Glutamatergic neuron (in vitro differentiated cells): ENCODE results near the gene UAP1. TPM values are rescaled to one million over a fixed set of nuclear protein-coding genes. Genes with fewer than 3 reads are reported as not detected.

Experiments used
- DNase-seq: peaks from one replicate; pipeline ENCODE4 v3.0.0; 2022
- H3K27ac Mint-ChIP-seq: one replicate; pipeline ENCODE4 v1.8.0; 2020; ENCODE audit warnings: mild to moderate bottlenecking, mixed read lengths, inconsistent platforms; ENCODE audit not compliant: unreplicated experiment
- H3K27me3 Mint-ChIP-seq: one replicate; pipeline ENCODE4 v1.8.0; 2020; ENCODE audit warnings: mild to moderate bottlenecking, moderate library complexity, mixed read lengths, inconsistent platforms; ENCODE audit not compliant: unreplicated experiment
- H3K36me3 Mint-ChIP-seq: one replicate; pipeline ENCODE4 v1.8.0; 2020; ENCODE audit warnings: mild to moderate bottlenecking, mixed read lengths, inconsistent platforms; ENCODE audit not compliant: unreplicated experiment
- H3K4me1 Mint-ChIP-seq: one replicate; pipeline ENCODE4 v1.8.0; 2020; ENCODE audit warnings: mild to moderate bottlenecking, low read depth, mixed read lengths, inconsistent platforms; ENCODE audit not compliant: unreplicated experiment
- H3K4me3 Mint-ChIP-seq: one replicate; pipeline ENCODE4 v1.8.0; 2020; ENCODE audit warnings: mild to moderate bottlenecking, mixed read lengths, inconsistent platforms; ENCODE audit not compliant: unreplicated experiment
- H3K9me3 Mint-ChIP-seq: one replicate; pipeline ENCODE4 v1.8.0; 2020; ENCODE audit warnings: mild to moderate bottlenecking, moderate library complexity, mixed read lengths, inconsistent platforms; ENCODE audit not compliant: unreplicated experiment
- total RNA-seq: library from RNA; stranded (reverse); fragmentation: NEBNext Ultra II Directional; extraction: Animal tissue kit (Norgen Biotek cat#: 25700); gene quantifications from one replicate; pipeline ENCODE4 v1.2.1, GENCODE V29; 2021; ENCODE audit not compliant: unreplicated experiment
- TF ChIP-seq, protein P1 (sequence below): fragments of 200-600 bp; sonication (generic); IDR thresholded peaks from one replicate; pipeline ENCODE4 v1.5.0; 2021; ENCODE audit not compliant: partially characterized antibody, unreplicated experiment

UAP1 gene
- total RNA-seq, 1 donor from 2014 or later = 34.1 TPM

DNA sequence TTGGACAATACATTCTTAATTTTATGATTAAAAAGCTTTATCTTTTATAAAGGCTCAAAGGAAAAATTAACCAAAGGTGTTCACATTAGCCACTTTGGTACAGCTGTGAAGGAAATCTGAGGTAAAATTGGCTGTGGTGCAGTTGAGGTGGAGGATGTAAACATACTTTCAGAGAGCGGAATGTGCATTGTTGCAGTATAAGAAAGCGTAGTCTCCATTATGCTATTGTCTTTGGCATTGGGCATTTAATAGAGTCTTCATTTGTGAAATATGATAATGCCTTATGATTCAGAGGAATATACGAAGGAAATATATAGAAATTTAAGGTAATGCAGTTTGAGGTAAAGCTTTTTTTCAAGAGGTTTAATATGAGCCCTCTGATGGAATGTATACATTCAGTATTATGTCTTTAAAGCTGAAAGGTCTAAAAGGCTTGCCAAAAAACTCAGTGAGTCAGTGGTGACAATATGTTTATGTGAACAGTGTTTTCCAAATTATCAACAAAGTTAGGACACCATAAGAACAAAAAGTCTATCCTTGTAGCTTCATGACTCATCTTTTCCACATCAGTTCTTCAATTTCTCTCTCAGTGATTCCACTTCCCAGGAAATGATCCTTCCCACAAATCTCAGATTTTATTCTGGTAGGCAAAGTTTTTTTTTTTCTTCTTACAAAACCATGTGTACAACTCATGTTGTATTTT is 43.9 kb downstream of the UAP1 start:
- TF ChIP-seq, protein P1, sequence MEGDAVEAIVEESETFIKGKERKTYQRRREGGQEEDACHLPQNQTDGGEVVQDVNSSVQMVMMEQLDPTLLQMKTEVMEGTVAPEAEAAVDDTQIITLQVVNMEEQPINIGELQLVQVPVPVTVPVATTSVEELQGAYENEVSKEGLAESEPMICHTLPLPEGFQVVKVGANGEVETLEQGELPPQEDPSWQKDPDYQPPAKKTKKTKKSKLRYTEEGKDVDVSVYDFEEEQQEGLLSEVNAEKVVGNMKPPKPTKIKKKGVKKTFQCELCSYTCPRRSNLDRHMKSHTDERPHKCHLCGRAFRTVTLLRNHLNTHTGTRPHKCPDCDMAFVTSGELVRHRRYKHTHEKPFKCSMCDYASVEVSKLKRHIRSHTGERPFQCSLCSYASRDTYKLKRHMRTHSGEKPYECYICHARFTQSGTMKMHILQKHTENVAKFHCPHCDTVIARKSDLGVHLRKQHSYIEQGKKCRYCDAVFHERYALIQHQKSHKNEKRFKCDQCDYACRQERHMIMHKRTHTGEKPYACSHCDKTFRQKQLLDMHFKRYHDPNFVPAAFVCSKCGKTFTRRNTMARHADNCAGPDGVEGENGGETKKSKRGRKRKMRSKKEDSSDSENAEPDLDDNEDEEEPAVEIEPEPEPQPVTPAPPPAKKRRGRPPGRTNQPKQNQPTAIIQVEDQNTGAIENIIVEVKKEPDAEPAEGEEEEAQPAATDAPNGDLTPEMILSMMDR = no peak
- peaks cover 2% of the 10 kb centered on the region for H3K27me3 Mint-ChIP-seq
- H3K27ac Mint-ChIP-seq = no peak overlapping the region
- no peaks in the 10 kb centered on the region for H3K36me3 Mint-ChIP-seq
- H3K9me3 Mint-ChIP-seq = no peaks in the 10 kb centered on the region
- no peaks in the 10 kb centered on the region for H3K4me1 Mint-ChIP-seq
- no peak for DNase-seq
- H3K4me3 Mint-ChIP-seq = no peak overlapping the region

GRCh38 chr1:162609306-162609705 is 47.8 kb downstream of the UAP1 start:
- no peak overlapping the region for H3K27ac Mint-ChIP-seq
- TF ChIP-seq, protein P1 = no peak
- H3K4me3 Mint-ChIP-seq = no peak overlapping the region
- peaks cover 14% of the 10 kb centered on the region for H3K4me1 Mint-ChIP-seq
- peaks cover 7% of the 10 kb centered on the region for H3K9me3 Mint-ChIP-seq
- peaks cover 5% of the 10 kb centered on the region for H3K27me3 Mint-ChIP-seq
- no peak for DNase-seq
- H3K36me3 Mint-ChIP-seq = no peaks in the 10 kb centered on the region

GRCh38 chr1:162612606-162613400 is 51.3 kb downstream of the UAP1 start:
- Mint-ChIP-seq H3K27ac (peak overlapping the region; percentile 93), H3K9me3 (peaks cover 10% of the 10 kb centered on the region), H3K36me3 (peaks cover 11% of the 10 kb centered on the region), H3K27me3 (peaks cover 5% of the 10 kb centered on the region), H3K4me1 (peaks cover 14% of the 10 kb centered on the region), H3K4me3 (peak overlapping the region; percentile 36)
- peak; percentile 76 for DNase-seq
- TF ChIP-seq, protein P1 = no peak

- no peak overlapping the region for H3K27ac Mint-ChIP-seq
- peaks cover 4% of the 10 kb centered on the region for H3K27me3 Mint-ChIP-seq
- no peak overlapping the region for H3K4me3 Mint-ChIP-seq
- H3K9me3 Mint-ChIP-seq = peaks cover 12% of the 10 kb centered on the region
- TF ChIP-seq, protein P1 = no peak
- peaks cover 14% of the 10 kb centered on the region for H3K36me3 Mint-ChIP-seq
- no peak for DNase-seq
- peaks cover 14% of the 10 kb centered on the region for H3K4me1 Mint-ChIP-seq
Observed at GRCh38 chr1:162616848-162617247, 55.3 kb downstream of the UAP1 start.

DNA sequence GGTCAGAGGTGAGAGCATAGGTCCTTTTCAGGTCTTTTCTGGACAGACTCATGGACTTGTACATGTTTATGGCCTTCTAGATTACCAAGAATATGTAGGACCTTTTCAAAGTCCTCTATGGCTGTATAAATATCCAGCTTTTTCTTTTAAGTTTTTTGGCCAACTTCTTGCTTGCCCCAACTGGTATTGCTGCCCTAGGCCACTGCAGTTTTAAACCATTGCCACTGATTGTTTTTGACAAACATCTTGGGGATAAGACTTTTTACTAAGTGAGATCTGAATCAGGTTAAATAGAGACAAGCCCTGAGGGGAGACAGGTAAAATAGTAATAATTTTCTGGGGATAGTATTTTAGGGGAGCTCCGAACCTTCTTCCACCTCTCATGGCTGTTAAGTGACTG is 56.0 kb downstream of the UAP1 start:
- no peak for DNase-seq
- H3K36me3 Mint-ChIP-seq = peaks cover 14% of the 10 kb centered on the region
- H3K27ac Mint-ChIP-seq = no peak overlapping the region
- H3K27me3 Mint-ChIP-seq = peaks cover 4% of the 10 kb centered on the region
- peaks cover 11% of the 10 kb centered on the region for H3K4me1 Mint-ChIP-seq
- peaks cover 10% of the 10 kb centered on the region for H3K9me3 Mint-ChIP-seq
- TF ChIP-seq, protein P1 = no peak
- H3K4me3 Mint-ChIP-seq = no peak overlapping the region
